Measurements from ENCODE around the gene GSK3A.

The GSK3A gene

GRCh38 chr19:42272989-42273406 is 30.6 kb upstream of the GSK3A start:
- Histone ChIP-seq H3K27me3 (ENCODE audit: insufficient read depth, low read length) (no peaks in the 10 kb centered on the region), H3K36me3 (ENCODE audit: insufficient read depth, low read length) (peaks cover 15% of the 10 kb centered on the region), H3K9ac (ENCODE audit: low read depth, low read length) (no peak overlapping the region), H3K27ac (ENCODE audit: low read depth, low read length) (no peak overlapping the region), H3K4me1 (ENCODE audit: insufficient read depth, low read length) (peaks cover 13% of the 10 kb centered on the region; the same call in 1 of the 2 replicates), H3K9me3 (ENCODE audit: insufficient read depth, low read depth, low read length) (no peaks in the 10 kb centered on the region), H3K4me3 (ENCODE audit: low read length) (no peak overlapping the region)
- WGBS = 96% methylated on average over 23 of the region's 23 CpGs

- H3K27me3 ChIP-seq (ENCODE audit: insufficient read depth, low read length) = no peaks in the 10 kb centered on the region
- WGBS = 95% methylated on average over 9 of the region's 9 CpGs
- H3K9ac ChIP-seq (ENCODE audit: low read depth, low read length) = no peak overlapping the region
- no peak overlapping the region for H3K27ac ChIP-seq (ENCODE audit: low read depth, low read length)
- no peaks in the 10 kb centered on the region for H3K9me3 ChIP-seq (ENCODE audit: insufficient read depth, low read depth, low read length)
- H3K4me1 ChIP-seq (ENCODE audit: insufficient read depth, low read length) = peaks cover 13% of the 10 kb centered on the region; the same call in 1 of the 2 replicates
- peaks cover 15% of the 10 kb centered on the region for H3K36me3 ChIP-seq (ENCODE audit: insufficient read depth, low read length)
- no peak overlapping the region for H3K4me3 ChIP-seq (ENCODE audit: low read length)
These were observed 30.1 kb upstream of the GSK3A start for GRCh38 chr19:42272535-42272897.

- peaks cover 13% of the 10 kb centered on the region; the same call in 1 of the 2 replicates for H3K4me1 ChIP-seq (ENCODE audit: insufficient read depth, low read length)
- no peaks in the 10 kb centered on the region for H3K27me3 ChIP-seq (ENCODE audit: insufficient read depth, low read length)
- H3K4me3 ChIP-seq (ENCODE audit: low read length) = no peak overlapping the region
- H3K9ac ChIP-seq (ENCODE audit: low read depth, low read length) = no peak overlapping the region
- WGBS = 96% methylated on average over 35 of the region's 35 CpGs
- H3K36me3 ChIP-seq (ENCODE audit: insufficient read depth, low read length) = peaks cover 15% of the 10 kb centered on the region
- no peaks in the 10 kb centered on the region for H3K9me3 ChIP-seq (ENCODE audit: insufficient read depth, low read depth, low read length)
- H3K27ac ChIP-seq (ENCODE audit: low read depth, low read length) = no peak overlapping the region
These were observed 29.6 kb upstream of the GSK3A start for GRCh38 chr19:42271861-42272534.

- Histone ChIP-seq H3K4me3 (ENCODE audit: low read length) (no peak overlapping the region), H3K9me3 (ENCODE audit: insufficient read depth, low read depth, low read length) (no peaks in the 10 kb centered on the region), H3K27me3 (ENCODE audit: insufficient read depth, low read length) (no peaks in the 10 kb centered on the region), H3K9ac (ENCODE audit: low read depth, low read length) (no peak overlapping the region), H3K27ac (ENCODE audit: low read depth, low read length) (no peak overlapping the region), H3K4me1 (ENCODE audit: insufficient read depth, low read length) (peaks cover 13% of the 10 kb centered on the region; the same call in 1 of the 2 replicates), H3K36me3 (ENCODE audit: insufficient read depth, low read length) (peaks cover 15% of the 10 kb centered on the region)
- 91% methylated on average over 3 of the region's 3 CpGs for WGBS
These were observed 28.6 kb upstream of the GSK3A start for GRCh38 chr19:42271045-42271419.

GRCh38 chr19:42270346-42271044 is 28.1 kb upstream of the GSK3A start:
- Histone ChIP-seq H3K9me3 (ENCODE audit: insufficient read depth, low read depth, low read length) (no peaks in the 10 kb centered on the region), H3K36me3 (ENCODE audit: insufficient read depth, low read length) (peaks cover 15% of the 10 kb centered on the region), H3K27ac (ENCODE audit: low read depth, low read length) (peak overlapping the region; percentile 17; the same call in 1 of the 2 replicates), H3K4me1 (ENCODE audit: insufficient read depth, low read length) (peaks cover 13% of the 10 kb centered on the region; the same call in 1 of the 2 replicates), H3K9ac (ENCODE audit: low read depth, low read length) (peak overlapping the region; percentile 5; the same call in 1 of the 2 replicates), H3K4me3 (ENCODE audit: low read length) (peak overlapping the region; percentile 84), H3K27me3 (ENCODE audit: insufficient read depth, low read length) (no peaks in the 10 kb centered on the region)
- WGBS = 78% methylated on average over 16 of the region's 18 CpGs

GRCh38 chr19:42269478-42270345 is 27.3 kb upstream of the GSK3A start:
- Histone ChIP-seq H3K9me3 (ENCODE audit: insufficient read depth, low read depth, low read length) (no peaks in the 10 kb centered on the region), H3K27me3 (ENCODE audit: insufficient read depth, low read length) (no peaks in the 10 kb centered on the region), H3K27ac (ENCODE audit: low read depth, low read length) (peak overlapping the region; percentile 17; the same call in 1 of the 2 replicates), H3K36me3 (ENCODE audit: insufficient read depth, low read length) (peaks cover 12% of the 10 kb centered on the region), H3K4me1 (ENCODE audit: insufficient read depth, low read length) (peaks cover 13% of the 10 kb centered on the region; the same call in 1 of the 2 replicates), H3K9ac (ENCODE audit: low read depth, low read length) (peak overlapping the region; percentile 5; the same call in 1 of the 2 replicates), H3K4me3 (ENCODE audit: low read length) (peak overlapping the region; percentile 84)
- WGBS = 65% methylated on average over 10 of the region's 10 CpGs

- peak within 1 kb of the TSS; percentile 95 for H3K9ac ChIP-seq (ENCODE audit: low read depth, low read length)
- peaks cover 5% of the 10 kb centered on the region; the same call in 1 of the 2 replicates for H3K36me3 ChIP-seq (ENCODE audit: insufficient read depth, low read length)
- no peaks in the 10 kb centered on the region for H3K27me3 ChIP-seq (ENCODE audit: insufficient read depth, low read length)
- under 1% methylated on average over 52 of the region's 52 CpGs for WGBS
- no peaks in the 10 kb centered on the region for H3K9me3 ChIP-seq (ENCODE audit: insufficient read depth, low read depth, low read length)
- H3K4me1 ChIP-seq (ENCODE audit: insufficient read depth, low read length) = peaks cover 13% of the 10 kb centered on the region; the same call in 1 of the 2 replicates
- peak within 1 kb of the TSS; percentile 97 for H3K27ac ChIP-seq (ENCODE audit: low read depth, low read length)
- peak within 1 kb of the TSS; percentile 84 for H3K4me3 ChIP-seq (ENCODE audit: low read length)
These were observed 26.5 kb upstream of the GSK3A start, which contains the start of gene CIC for GRCh38 chr19:42268704-42269477. Gene CIC, plus strand, starts transcription at chr19:42269252. Its CDS starts 2,532 bp downstream, at chr19:42271784.

- peaks cover 13% of the 10 kb centered on the region; the same call in 1 of the 2 replicates for H3K4me1 ChIP-seq (ENCODE audit: insufficient read depth, low read length)
- H3K27ac ChIP-seq (ENCODE audit: low read depth, low read length) = peak overlapping the region; percentile 97
- no peaks in the 10 kb centered on the region for H3K9me3 ChIP-seq (ENCODE audit: insufficient read depth, low read depth, low read length)
- under 1% methylated on average over 44 of the region's 46 CpGs for WGBS
- H3K36me3 ChIP-seq (ENCODE audit: insufficient read depth, low read length) = peaks cover 3% of the 10 kb centered on the region; the same call in 1 of the 2 replicates
- peak overlapping the region; percentile 95 for H3K9ac ChIP-seq (ENCODE audit: low read depth, low read length)
- peak overlapping the region; percentile 84 for H3K4me3 ChIP-seq (ENCODE audit: low read length)
- no peaks in the 10 kb centered on the region for H3K27me3 ChIP-seq (ENCODE audit: insufficient read depth, low read length)
These were observed 25.8 kb upstream of the GSK3A start for GRCh38 chr19:42268142-42268703.

- 14% methylated on average over 13 of the region's 13 CpGs for WGBS
- no peak overlapping the region for H3K27ac ChIP-seq (ENCODE audit: low read depth, low read length)
These were observed 25.3 kb upstream of the GSK3A start for GRCh38 chr19:42267644-42268141.

More at GRCh38 chr19:42267644-42268141, 25.3 kb upstream of the GSK3A start:
- Histone ChIP-seq H3K9me3 (ENCODE audit: insufficient read depth, low read depth, low read length) (no peaks in the 10 kb centered on the region), H3K4me3 (ENCODE audit: low read length) (peak overlapping the region; percentile 84), H3K9ac (ENCODE audit: low read depth, low read length) (peak overlapping the region; percentile 54), H3K36me3 (ENCODE audit: insufficient read depth, low read length) (no peaks in the 10 kb centered on the region), H3K4me1 (ENCODE audit: insufficient read depth, low read length) (peaks cover 13% of the 10 kb centered on the region; the same call in 1 of the 2 replicates), H3K27me3 (ENCODE audit: insufficient read depth, low read length) (no peaks in the 10 kb centered on the region)

Data from HUES64 (cell line).